Type B pancreatic cell (in vitro differentiated cells): Measurements from ENCODE around the gene FAM20B. TPM values are rescaled to one million over a fixed set of nuclear protein-coding genes. Genes with fewer than 3 reads are reported as not detected.

ENCODE experiments used
- DNase-seq: peaks from one replicate; pipeline ENCODE4 v3.0.0; 2021; ENCODE audit warnings: mixed read lengths; ENCODE audit not compliant: unreplicated experiment; ENCODE audit errors: extremely low spot score
- H3K27ac Mint-ChIP-seq: 2 replicates; pipeline ENCODE4 v1.8.0; 2021; ENCODE audit warnings: mild to moderate bottlenecking, mixed read lengths
- H3K27me3 Mint-ChIP-seq: 2 replicates; pipeline ENCODE4 v1.8.0; 2021; ENCODE audit warnings: mixed read lengths
- H3K36me3 Mint-ChIP-seq: 2 replicates; pipeline ENCODE4 v1.8.0; 2021; ENCODE audit warnings: mixed read lengths
- H3K4me1 Mint-ChIP-seq: one replicate; pipeline ENCODE4 v1.8.0; 2021; ENCODE audit warnings: mixed read lengths; ENCODE audit not compliant: unreplicated experiment
- H3K4me3 Mint-ChIP-seq: 2 replicates; pipeline ENCODE4 v1.8.0; 2021; ENCODE audit warnings: mild to moderate bottlenecking, mixed read lengths
- H3K9me3 Mint-ChIP-seq: 2 replicates; pipeline ENCODE4 v1.8.0; 2021; ENCODE audit warnings: mixed read lengths
- CTCF ChIP-seq: fragments of 200-600 bp; sonication (generic); conservative IDR thresholded peaks from 2 replicates; pipeline ENCODE4 v1.5.0; 2021; ENCODE audit warnings: antibody characterized with exemption, mild to moderate bottlenecking
- total RNA-seq: library from RNA; stranded (reverse); gene quantifications from 2 replicates; pipeline ENCODE4 v1.2.1, GENCODE V29; 2021; ENCODE audit warnings: low replicate concordance

Gene FAM20B
- total RNA-seq, 1 donor from 2014 or later, result 41.0 TPM

DNA sequence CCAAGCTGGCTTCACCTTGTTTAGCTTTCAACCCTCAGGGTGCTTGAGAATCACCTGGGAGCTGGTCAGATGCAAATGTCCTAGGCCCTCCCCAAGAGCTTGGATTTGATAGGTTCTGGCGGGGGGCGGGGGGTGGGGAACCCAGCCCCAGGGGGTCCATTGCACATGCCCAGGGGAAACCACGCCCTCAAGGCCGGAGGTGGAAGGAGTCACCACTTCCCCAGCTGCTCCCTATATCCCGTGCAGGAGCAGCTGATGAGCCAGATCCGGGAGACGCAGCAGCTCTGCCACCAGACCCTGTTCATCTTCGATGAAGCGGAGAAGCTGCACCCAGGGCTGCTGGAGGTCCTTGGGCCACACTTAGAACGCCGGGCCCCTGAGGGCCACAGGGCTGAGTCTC is 62.0 kb downstream of the FAM20B start:
- Mint-ChIP-seq H3K27me3 (no peaks in the 10 kb centered on the region), H3K4me1 (peaks cover 18% of the 10 kb centered on the region), H3K9me3 (no peaks in the 10 kb centered on the region), H3K4me3 (no peak overlapping the region), H3K36me3 (peaks cover 12% of the 10 kb centered on the region), H3K27ac (no peak overlapping the region)
- DNase-seq, result no peak
- TF ChIP-seq CTCF, result no peak

- DNase-seq, result no peak
- H3K27ac Mint-ChIP-seq, result no peak overlapping the region
- no peak overlapping the region for H3K4me3 Mint-ChIP-seq
These were observed 64.3 kb downstream of the FAM20B start for GRCh38 chr1:179089827-179090482.

DNA sequence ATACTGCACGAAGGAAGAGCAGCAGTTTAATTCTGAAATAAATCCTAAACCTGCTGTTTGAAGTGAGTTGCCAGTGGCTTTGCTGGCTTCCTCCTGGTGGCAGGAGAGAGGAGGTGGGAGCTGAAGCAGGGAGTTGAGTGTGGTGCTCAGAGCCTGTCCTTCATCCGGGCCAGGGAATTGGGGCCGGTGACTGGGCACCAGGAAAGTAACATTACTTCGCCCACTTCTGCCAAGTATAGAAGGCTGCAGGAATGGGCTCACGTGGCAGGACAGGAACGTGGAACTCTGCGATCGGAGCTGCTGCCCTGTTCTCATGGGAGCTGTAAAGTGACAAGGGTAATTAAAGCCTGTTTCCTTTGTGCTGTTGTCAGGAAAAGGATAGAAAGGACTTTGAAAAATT is 64.8 kb downstream of the FAM20B start:
- Mint-ChIP-seq H3K9me3 (no peaks in the 10 kb centered on the region), H3K27me3 (no peaks in the 10 kb centered on the region), H3K4me3 (no peak overlapping the region), H3K4me1 (peaks cover 9% of the 10 kb centered on the region), H3K27ac (peak overlapping the region; percentile 46), H3K36me3 (peaks cover 21% of the 10 kb centered on the region)
- no peak for DNase-seq
- TF ChIP-seq CTCF, result peak; percentile 23

More at GRCh38 chr1:179089827-179090482, 64.3 kb downstream of the FAM20B start:
- Mint-ChIP-seq H3K4me1 (peaks cover 9% of the 10 kb centered on the region), H3K36me3 (peaks cover 21% of the 10 kb centered on the region), H3K27me3 (no peaks in the 10 kb centered on the region), H3K9me3 (no peaks in the 10 kb centered on the region)
- TF ChIP-seq CTCF, result no peak

DNA sequence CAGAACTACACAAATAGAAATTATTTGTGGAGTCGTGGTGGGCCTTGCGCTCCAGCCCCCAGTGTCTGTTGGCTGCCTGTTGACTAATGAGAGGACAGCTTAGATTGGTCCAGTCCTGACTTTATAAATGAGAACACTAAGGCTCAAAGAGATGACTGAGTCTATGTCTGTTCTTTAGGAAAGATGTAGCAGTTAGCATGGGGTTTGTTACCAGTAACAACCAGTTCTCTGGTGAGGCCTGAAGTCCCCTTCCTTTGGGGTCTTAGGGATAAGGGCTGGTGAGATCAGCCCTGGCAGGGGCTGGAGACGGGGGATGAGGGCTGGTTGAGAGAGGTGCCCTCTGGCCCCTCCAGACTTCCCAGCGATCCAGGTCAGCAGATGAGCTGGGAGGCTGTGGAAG is 65.2 kb downstream of the FAM20B start:
- Mint-ChIP-seq H3K4me1 (peaks cover 9% of the 10 kb centered on the region), H3K27me3 (no peaks in the 10 kb centered on the region), H3K27ac (peak overlapping the region; percentile 46), H3K9me3 (no peaks in the 10 kb centered on the region), H3K36me3 (peaks cover 21% of the 10 kb centered on the region), H3K4me3 (no peak overlapping the region)
- TF ChIP-seq CTCF, result no peak
- DNase-seq, result no peak

- no peak overlapping the region for H3K4me3 Mint-ChIP-seq
- H3K27ac Mint-ChIP-seq, result no peak overlapping the region
- peaks cover 19% of the 10 kb centered on the region for H3K36me3 Mint-ChIP-seq
- H3K27me3 Mint-ChIP-seq, result no peaks in the 10 kb centered on the region
- H3K4me1 Mint-ChIP-seq, result peaks cover 9% of the 10 kb centered on the region
- no peak for TF ChIP-seq CTCF
- no peak for DNase-seq
- H3K9me3 Mint-ChIP-seq, result no peaks in the 10 kb centered on the region
These were observed 66.0 kb downstream of the FAM20B start for GRCh38 chr1:179091691-179092165.
